Measurements from ENCODE around the gene BTBD19. TPM values are rescaled to one million over a fixed set of nuclear protein-coding genes. Genes with fewer than 3 reads are reported as not detected.

Gene BTBD19
- total RNA-seq, 4 donors from 2014 or later, result 1.0 to 4.0 (median 2.4) TPM

DNA sequence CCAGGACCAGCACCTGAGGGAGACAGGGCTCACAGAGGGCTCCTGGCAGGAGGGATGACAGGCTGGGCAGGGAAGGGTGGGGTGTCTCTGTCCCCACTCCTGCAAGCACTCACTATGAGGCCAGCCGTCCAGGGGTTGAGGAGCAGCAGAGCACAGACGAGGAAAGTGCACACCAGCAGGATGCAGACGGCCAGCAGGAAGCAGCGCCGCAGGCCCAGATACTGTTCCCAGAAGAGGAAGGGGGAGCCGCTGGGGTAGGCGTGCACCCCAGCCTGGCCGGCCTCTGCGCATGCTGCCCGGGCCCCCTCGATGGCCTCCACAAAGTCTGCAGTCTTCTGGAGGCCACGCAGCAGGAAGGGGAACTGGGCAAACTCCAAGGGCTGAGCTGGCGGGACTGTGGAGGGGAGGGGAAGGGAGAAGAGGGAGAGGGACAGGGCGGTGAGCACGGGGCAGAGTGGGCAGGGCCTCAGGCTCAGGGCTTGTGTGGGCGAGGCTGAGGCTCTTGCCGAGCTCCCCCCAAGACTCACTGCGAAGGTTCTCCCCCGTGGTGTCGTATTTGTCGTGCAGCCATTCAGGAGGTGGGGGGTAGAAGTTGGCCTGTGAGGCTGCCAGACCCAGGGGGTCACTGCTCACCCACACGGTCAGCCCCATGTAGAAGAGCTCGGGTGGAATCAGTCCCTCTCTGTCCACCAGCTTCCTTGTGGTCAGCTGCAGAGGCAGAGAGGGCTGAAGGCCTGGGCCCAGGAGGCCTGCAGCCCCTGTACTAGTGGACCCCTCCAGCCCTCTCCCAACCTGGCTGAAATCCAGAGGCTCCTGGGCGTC, 18.3 kb downstream of the BTBD19 start:
- no peak for DNase-seq (ENCODE audit: low spot score in 2 of 2)
- 54 to 58% methylated on average over 21 to 24 of the region's 24 CpGs for WGBS, 2 donors
- H3K4me3 ChIP-seq (ENCODE audit: low read depth, poor library complexity, severe bottlenecking), result no peak overlapping the region
- no peak for TF ChIP-seq POLR2A (IDR thresholded peaks at IDR 0.05)
- TF ChIP-seq, protein P1, sequence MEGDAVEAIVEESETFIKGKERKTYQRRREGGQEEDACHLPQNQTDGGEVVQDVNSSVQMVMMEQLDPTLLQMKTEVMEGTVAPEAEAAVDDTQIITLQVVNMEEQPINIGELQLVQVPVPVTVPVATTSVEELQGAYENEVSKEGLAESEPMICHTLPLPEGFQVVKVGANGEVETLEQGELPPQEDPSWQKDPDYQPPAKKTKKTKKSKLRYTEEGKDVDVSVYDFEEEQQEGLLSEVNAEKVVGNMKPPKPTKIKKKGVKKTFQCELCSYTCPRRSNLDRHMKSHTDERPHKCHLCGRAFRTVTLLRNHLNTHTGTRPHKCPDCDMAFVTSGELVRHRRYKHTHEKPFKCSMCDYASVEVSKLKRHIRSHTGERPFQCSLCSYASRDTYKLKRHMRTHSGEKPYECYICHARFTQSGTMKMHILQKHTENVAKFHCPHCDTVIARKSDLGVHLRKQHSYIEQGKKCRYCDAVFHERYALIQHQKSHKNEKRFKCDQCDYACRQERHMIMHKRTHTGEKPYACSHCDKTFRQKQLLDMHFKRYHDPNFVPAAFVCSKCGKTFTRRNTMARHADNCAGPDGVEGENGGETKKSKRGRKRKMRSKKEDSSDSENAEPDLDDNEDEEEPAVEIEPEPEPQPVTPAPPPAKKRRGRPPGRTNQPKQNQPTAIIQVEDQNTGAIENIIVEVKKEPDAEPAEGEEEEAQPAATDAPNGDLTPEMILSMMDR (IDR thresholded peaks at IDR 0.05), result no peak
- intact Hi-C loops (cut with DNase I; ENCODE audit: low total_unique reads), result no loop called here

DNA sequence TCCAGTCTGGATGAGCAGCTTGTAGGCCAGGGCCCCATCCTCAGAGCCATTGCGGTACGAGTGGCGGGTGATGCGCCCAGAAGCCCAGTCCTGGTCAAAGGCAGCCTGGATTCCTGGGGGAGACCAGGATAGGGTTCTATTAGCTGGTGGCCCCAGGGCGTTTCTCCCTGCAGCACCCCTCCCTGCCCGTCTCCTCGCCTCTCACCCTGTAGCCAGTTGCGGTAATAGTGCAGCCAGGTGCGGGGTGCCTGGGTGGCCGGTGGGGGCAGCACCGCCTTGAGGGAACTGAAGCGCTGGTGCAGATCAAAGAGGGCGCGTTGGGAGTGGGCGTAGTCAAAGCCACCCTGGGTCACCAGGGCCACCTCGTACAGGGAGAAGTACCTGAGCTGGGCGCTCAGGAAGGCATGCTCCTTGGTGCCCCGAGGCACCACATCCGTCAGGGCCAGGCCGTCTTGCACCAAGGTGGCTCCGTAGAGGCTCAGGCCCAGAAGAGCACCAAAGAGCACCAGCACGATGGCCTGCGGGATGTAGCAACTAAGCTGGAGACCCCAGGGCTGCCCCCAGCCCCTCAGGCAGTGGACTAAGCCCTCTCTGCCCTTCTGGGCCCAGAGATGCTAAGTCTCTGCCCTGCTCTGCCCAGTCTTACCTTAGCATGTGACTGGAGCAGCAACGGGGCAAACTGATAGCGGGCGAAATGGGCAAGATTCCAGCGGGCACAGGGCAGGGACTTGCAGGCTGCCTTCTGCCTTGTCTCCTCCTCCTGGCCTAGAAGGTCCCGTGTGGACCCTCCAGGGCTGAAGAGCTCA, 19.1 kb downstream of the BTBD19 start:
- TF ChIP-seq, protein P1 (IDR thresholded peaks at IDR 0.05), result no peak
- TF ChIP-seq POLR2A (IDR thresholded peaks at IDR 0.05), result no peak
- intact Hi-C loops (cut with DNase I; ENCODE audit: low total_unique reads), result no loop called here
- DNase-seq (ENCODE audit: low spot score in 2 of 2), result no peak
- 85 to 88% methylated on average over 25 to 28 of the region's 28 CpGs for WGBS, 2 donors
- no peak overlapping the region for H3K4me3 ChIP-seq (ENCODE audit: low read depth, poor library complexity, severe bottlenecking)

DNA sequence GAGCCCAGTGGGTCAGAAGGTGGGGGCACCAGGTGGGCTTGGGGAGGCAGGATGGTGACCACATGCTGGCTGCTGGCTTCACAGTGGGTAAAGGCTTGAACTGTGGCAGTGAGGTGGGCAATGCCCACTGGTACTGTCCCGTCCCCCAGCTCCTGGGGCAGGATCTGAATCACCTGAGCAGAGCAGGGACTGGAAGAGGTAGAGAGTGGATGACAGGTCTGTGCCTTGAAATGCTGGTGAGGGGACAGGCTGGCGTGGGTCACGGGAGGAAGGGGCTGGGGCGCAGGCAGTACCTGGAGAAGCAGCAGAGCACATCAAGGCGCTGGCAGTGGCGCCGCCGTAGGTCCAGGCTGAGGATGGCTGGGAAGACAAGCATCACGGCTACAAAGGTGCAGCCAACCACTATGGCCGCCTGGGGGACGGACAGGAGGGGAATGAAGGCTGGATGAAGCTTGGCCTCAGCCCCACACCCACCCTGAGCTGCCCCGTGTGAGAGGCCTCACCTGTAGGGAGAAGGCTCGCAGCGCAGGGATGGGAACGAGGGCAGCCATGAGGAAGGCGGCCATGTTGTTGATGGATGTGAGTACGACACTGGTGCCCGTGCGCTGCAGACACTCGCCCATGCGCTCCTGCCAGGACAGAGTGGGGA, 19.8 kb downstream of the BTBD19 start:
- intact Hi-C loops (cut with DNase I; ENCODE audit: low total_unique reads), result no loop called here
- no peak for DNase-seq (ENCODE audit: low spot score in 2 of 2)
- TF ChIP-seq, protein P1 (IDR thresholded peaks at IDR 0.05), result no peak
- TF ChIP-seq POLR2A (IDR thresholded peaks at IDR 0.05), result no peak
- no peak overlapping the region for H3K4me3 ChIP-seq (ENCODE audit: low read depth, poor library complexity, severe bottlenecking)
- WGBS, 2 donors, result 93 to 97% methylated on average over 21 of the region's 21 CpGs

DNA sequence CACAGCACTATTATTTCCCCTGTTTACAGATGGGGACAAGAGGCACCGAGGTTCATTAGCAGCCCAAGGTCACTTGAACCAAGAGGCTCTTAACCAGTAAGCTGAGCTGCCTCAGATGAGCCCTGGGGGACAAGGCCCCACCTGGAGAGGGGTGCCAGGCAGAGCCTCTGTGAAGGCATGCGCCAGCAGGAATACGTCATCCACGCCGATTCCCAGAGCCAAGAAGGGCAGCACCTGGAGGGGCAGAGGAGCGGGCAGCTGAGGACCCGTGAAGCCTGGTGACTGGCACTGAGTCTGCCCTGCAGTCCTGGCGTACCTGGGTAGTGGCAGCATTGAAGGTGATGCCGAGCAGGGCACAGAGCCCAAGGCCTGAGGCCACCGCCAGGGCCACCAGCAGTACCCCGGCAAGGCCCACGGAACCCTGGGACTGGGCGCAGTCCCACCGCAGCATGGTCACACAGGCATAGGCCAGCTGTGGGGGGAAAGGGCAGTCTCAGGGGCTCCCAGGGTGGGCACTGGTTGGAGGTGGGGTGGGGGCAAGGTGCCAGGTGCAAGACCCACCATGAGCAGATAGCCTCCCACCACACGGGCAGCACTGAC, 20.6 kb downstream of the BTBD19 start:
- DNase-seq (ENCODE audit: low spot score in 2 of 2), result no peak
- 89 to 93% methylated on average over 13 to 15 of the region's 15 CpGs for WGBS, 2 donors
- intact Hi-C loops (cut with DNase I; ENCODE audit: low total_unique reads), result no loop called here
- H3K4me3 ChIP-seq (ENCODE audit: low read depth, poor library complexity, severe bottlenecking), result no peak overlapping the region
- no peak for TF ChIP-seq POLR2A (IDR thresholded peaks at IDR 0.05)
- TF ChIP-seq, protein P1 (IDR thresholded peaks at IDR 0.05), result no peak

DNA sequence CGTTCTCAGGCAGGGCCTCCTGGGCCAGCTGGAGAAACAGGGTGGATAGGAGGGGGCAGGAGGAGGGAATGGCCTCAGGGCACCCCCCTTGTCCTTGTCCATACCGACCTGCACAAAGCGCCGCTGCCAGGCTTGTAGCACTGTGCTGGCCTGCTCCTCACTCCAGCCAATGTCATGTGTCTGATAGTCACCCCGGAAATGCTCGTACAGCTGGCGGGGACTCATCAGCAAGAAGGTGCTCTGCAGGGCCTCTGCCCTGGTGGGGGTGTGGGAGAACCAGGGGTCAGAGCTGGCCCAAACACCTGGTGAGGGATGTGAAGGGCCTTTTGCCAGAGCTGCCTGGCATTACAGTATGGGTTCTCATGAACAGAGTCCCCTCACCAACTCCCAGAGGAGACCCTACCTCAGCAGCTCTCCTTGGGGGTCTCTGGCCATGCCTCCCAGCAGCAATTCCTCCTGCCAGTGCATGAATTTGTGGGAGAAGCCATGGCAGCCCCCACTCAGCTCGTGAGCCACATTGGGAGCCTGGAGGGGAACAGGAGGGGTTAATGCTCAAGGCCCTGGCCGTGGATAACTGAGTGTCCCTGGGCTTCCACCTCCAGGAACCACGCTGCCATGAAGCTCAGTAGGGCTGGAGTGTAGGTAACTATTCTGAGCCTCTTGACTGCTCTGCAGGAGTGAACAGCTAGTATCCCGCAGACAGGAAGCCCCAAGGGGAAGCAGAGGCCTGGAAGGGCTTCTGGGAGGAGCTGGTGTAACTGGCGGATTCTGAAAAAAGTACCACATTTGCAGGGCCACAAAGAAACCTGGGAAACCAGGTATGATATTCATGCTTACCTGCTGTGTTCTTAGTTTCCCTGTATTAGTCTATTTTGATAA, 21.4 kb downstream of the BTBD19 start:
- intact Hi-C loops (cut with DNase I; ENCODE audit: low total_unique reads), result loop anchor here (10.0 kb wide), 2 partner anchors 175 to 465 kb away; no protein-coding TSS in a partner anchor
- no peak for DNase-seq (ENCODE audit: low spot score in 2 of 2)
- WGBS, 2 donors, result 82 to 85% methylated on average over 12 of the region's 12 CpGs
- no peak overlapping the region for H3K4me3 ChIP-seq (ENCODE audit: low read depth, poor library complexity, severe bottlenecking)
- no peak for TF ChIP-seq POLR2A (IDR thresholded peaks at IDR 0.05)

All from lower leg skin (tissue), 4 donors.